AG04449 (cell line): ENCODE measurements around the gene MAP2K1.
"Not testable (repeated sequence)": the region's sequence is repeated elsewhere in the genome, so short reads cannot be mapped to it uniquely, and the experiment has no call there.

ENCODE experiments used
- CTCF ChIA-PET: fragments of 350-600 bp; formaldehyde crosslinking; extraction: SDS; loops from one replicate; lab custom pipeline; 2021; ENCODE audit warnings: antibody characterized with exemption; lab: Yijun Ruan, JAX
- POLR2A ChIA-PET: fragments of 400-600, 350-600 bp; formaldehyde crosslinking; extraction: SDS; loops from one replicate; lab custom pipeline; 2020; ENCODE audit warnings: antibody characterized with exemption, inconsistent platforms; lab: Yijun Ruan, JAX
- DNase-seq: peaks from one replicate; pipeline ENCODE4 v3.0.0-alpha.2; 2010; ENCODE audit warnings: low read depth, low spot score
- H3K4me3 ChIP-seq: 2 replicates; pipeline ENCODE4 v1.5.1; 2011; ENCODE audit warnings: low read depth, mild to moderate bottlenecking, control low read depth, low read length
- CTCF ChIP-seq: IDR thresholded peaks from one replicate; pipeline ENCODE4 v1.5.1; 2011; ENCODE audit warnings: mild to moderate bottlenecking, moderate library complexity, low read length, control low read depth, inconsistent platforms; ENCODE audit not compliant: insufficient read depth; ENCODE audit errors: missing control alignments

MAP2K1 gene

GRCh38 chr15:66362776-66363175 lies 23.9 kb upstream of the MAP2K1 start:
- no peak for TF ChIP-seq CTCF
- ChIA-PET POLR2A (no interaction called here), CTCF (no interaction called here)
- H3K4me3 ChIP-seq: no peak overlapping the region
- no peak for DNase-seq

DNA sequence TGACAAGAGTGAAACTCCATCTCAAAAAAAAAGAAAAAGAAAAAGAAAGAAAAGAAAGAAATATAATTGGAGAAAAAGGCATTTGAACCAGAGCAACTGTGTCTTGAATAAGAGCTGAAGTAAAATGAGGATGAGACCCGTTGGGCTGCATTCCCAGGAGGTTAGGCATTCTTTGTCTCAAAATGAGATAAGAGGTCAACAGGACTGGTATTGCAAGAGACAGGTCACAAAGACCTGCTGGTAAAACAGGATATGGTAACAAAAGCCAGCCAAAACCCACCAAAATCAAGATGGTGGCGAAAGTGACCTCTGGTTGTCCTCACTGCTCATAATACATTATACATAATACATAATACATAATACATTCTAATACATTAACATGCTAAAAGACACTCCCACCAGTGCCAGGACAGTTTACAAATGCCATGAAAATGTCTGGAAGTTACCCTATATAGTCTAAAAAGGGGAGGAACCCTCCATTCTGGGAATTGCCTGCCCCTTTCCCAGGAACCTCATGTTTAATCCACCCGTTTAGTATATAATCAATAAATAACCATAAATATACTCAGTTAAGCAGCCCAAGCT lies 21.7 kb upstream of the MAP2K1 start:
- ChIA-PET POLR2A (no interaction called here), CTCF (interaction anchor here (1.3 kb wide), 1 partner anchor 22 kb away, joined by 5 read pairs; no protein-coding TSS in a partner anchor)

GRCh38 chr15:66369773-66370651 lies 16.7 kb upstream of the MAP2K1 start:
- CTCF ChIA-PET: interaction anchor here (1.2 to 2.5 kb wide), 3 partner anchors 15 to 18 kb away, joined by 5 to 7 read pairs (median 5); partner anchors contain the start of gene MAP2K1
- POLR2A ChIA-PET: interaction anchor here (1.6 kb wide), 1 partner anchor 17 kb away, joined by 5 read pairs; the partner anchor contains the start of gene MAP2K1

More for the DNA sequence above, 21.7 kb upstream of the MAP2K1 start:
- no peak overlapping the region for H3K4me3 ChIP-seq
- no peak for DNase-seq
- no peak for TF ChIP-seq CTCF

GRCh38 chr15:66374179-66374578 lies 12.5 kb upstream of the MAP2K1 start:
- no peak overlapping the region for H3K4me3 ChIP-seq
- ChIA-PET CTCF (no interaction called here), POLR2A (no interaction called here)
- DNase-seq: no peak
- TF ChIP-seq CTCF: no peak

More at GRCh38 chr15:66369773-66370651, 16.7 kb upstream of the MAP2K1 start:
- no peak for TF ChIP-seq CTCF
- DNase-seq: no peak
- no peak overlapping the region for H3K4me3 ChIP-seq

GRCh38 chr15:66378814-66379430 lies 7.8 kb upstream of the MAP2K1 start:
- TF ChIP-seq CTCF: no peak
- ChIA-PET CTCF (interaction anchor here (1.0 to 1.3 kb wide), 2 partner anchors 8 to 119 kb away, joined by 3 to 5 read pairs; partner anchors contain the start of gene SNAPC5), POLR2A (no interaction called here)
- no peak for DNase-seq
- H3K4me3 ChIP-seq: no peak overlapping the region

- H3K4me3 ChIP-seq, DNase-seq, POLR2A ChIA-PET: not testable (repeated sequence)
- CTCF ChIA-PET: interaction anchor here (10.2 kb wide), 1 partner anchor 117 kb away, joined by 112 read pairs; the partner anchor contains the start of gene SNAPC5
Observed at GRCh38 chr15:66381376-66381775, 5.3 kb upstream of the MAP2K1 start.
